ENCODE measurements around the gene TSPAN1.

GRCh38 chr1:46157916-46158311, 17.0 kb upstream of the TSPAN1 start:
- TF ChIP-seq POLR2A (IDR thresholded peaks at IDR 0.05; ENCODE audit: low read length) (no peak), GATA1 (IDR thresholded peaks at IDR 0.05; ENCODE audit: low read depth, low read length) (no peak)

All from erythroblast (primary cell).